ENCODE results near the gene FBXO44. TPM values are rescaled to one million over a fixed set of nuclear protein-coding genes. Genes with fewer than 3 reads are reported as not detected.
A peak's percentile ranks its signal among the peaks of the same experiment; 100 is the strongest.
"Not testable (repeated sequence)": the region's sequence is repeated elsewhere in the genome, so short reads cannot be mapped to it uniquely, and the experiment has no call there.

Gene FBXO44
- 20.4 TPM for total RNA-seq
- long read RNA-seq, transcript FBXO44-204 (5 exons, 1,734 nt): major isoform, 21 of 63 reads
- long read RNA-seq, transcript FBXO44-202 (6 exons, 2,903 nt): minor isoform, 12 of 63 reads
- long read RNA-seq, partial matches to known transcripts: 5 of 63 reads
- long read RNA-seq, other reads (novel, unspliced or antisense): 19 of 63 reads

GRCh38 chr1:11654137-11654938, at the start of gene FBXO44, which contains the start of gene FBXO2:
TSS of gene FBXO44 (plus strand) at chr1:11654877. CDS start at chr1:11655836, 959 bp downstream.
TSS of gene FBXO2 (minus strand) at chr1:11654429. CDS start at chr1:11654340, 89 bp downstream.
- ATAC-seq (peak; percentile 82), DNase-seq (peak; percentile 74)
- intact Hi-C loops (cut with micrococcal nuclease): loop anchor here (10.0 kb wide), 1 partner anchor 60 kb away; no protein-coding TSS in a partner anchor

GRCh38 chr1:11606775-11607174, 47.9 kb upstream of the FBXO44 start:
- ATAC-seq: no peak
- intact Hi-C loops (cut with micrococcal nuclease): no loop called here
- DNase-seq: no peak

GRCh38 chr1:11608596-11609130, 46.0 kb upstream of the FBXO44 start:
- DNase-seq; ATAC-seq; intact Hi-C loops (cut with micrococcal nuclease): not testable (repeated sequence)

- intact Hi-C loops (cut with micrococcal nuclease); ATAC-seq: not testable (repeated sequence)
These were observed 45.3 kb upstream of the FBXO44 start for GRCh38 chr1:11609378-11609777.

GRCh38 chr1:11610629-11611180, 44.0 kb upstream of the FBXO44 start:
- intact Hi-C loops (cut with micrococcal nuclease): no loop called here
- ATAC-seq: no peak

More at GRCh38 chr1:11609378-11609777, 45.3 kb upstream of the FBXO44 start:
- not testable (repeated sequence) for DNase-seq

GRCh38 chr1:11611638-11612327, 42.9 kb upstream of the FBXO44 start:
- intact Hi-C loops (cut with micrococcal nuclease): no loop called here
- ATAC-seq (no peak), DNase-seq (no peak)

More at GRCh38 chr1:11610629-11611180, 44.0 kb upstream of the FBXO44 start:
- no peak for DNase-seq

- intact Hi-C loops (cut with micrococcal nuclease): no loop called here
- DNase-seq: no peak
- no peak for ATAC-seq
These were observed 41.3 kb upstream of the FBXO44 start for GRCh38 chr1:11613347-11613746.

GRCh38 chr1:11615090-11615489, 39.6 kb upstream of the FBXO44 start:
- ATAC-seq (no peak), DNase-seq (no peak)
- intact Hi-C loops (cut with micrococcal nuclease): no loop called here

- DNase-seq (no peak), ATAC-seq (no peak)
- intact Hi-C loops (cut with micrococcal nuclease): no loop called here
These were observed 37.9 kb upstream of the FBXO44 start for GRCh38 chr1:11616766-11617165.

GRCh38 chr1:11617314-11617713, 37.4 kb upstream of the FBXO44 start:
- intact Hi-C loops (cut with micrococcal nuclease): no loop called here
- ATAC-seq: no peak
- DNase-seq: no peak

- intact Hi-C loops (cut with micrococcal nuclease): no loop called here
- ATAC-seq (no peak), DNase-seq (no peak)
These were observed 36.9 kb upstream of the FBXO44 start for GRCh38 chr1:11617741-11618140.

GRCh38 chr1:11620405-11620804, 34.3 kb upstream of the FBXO44 start:
- DNase-seq: no peak
- ATAC-seq: no peak
- intact Hi-C loops (cut with micrococcal nuclease): no loop called here

GRCh38 chr1:11620924-11621323, 33.8 kb upstream of the FBXO44 start:
- intact Hi-C loops (cut with micrococcal nuclease): no loop called here
- DNase-seq (no peak), ATAC-seq (no peak)

- DNase-seq: no peak
- ATAC-seq: no peak
- intact Hi-C loops (cut with micrococcal nuclease): no loop called here
These were observed 32.3 kb upstream of the FBXO44 start for GRCh38 chr1:11622398-11622797.

- DNase-seq: no peak
- no peak for ATAC-seq
- intact Hi-C loops (cut with micrococcal nuclease): no loop called here
These were observed 31.0 kb upstream of the FBXO44 start for GRCh38 chr1:11623702-11624101.

- DNase-seq (no peak), ATAC-seq (no peak)
- intact Hi-C loops (cut with micrococcal nuclease): no loop called here
These were observed 28.1 kb upstream of the FBXO44 start for GRCh38 chr1:11626551-11626950.

GRCh38 chr1:11628767-11629166, 25.9 kb upstream of the FBXO44 start:
- DNase-seq (no peak), ATAC-seq (no peak)
- intact Hi-C loops (cut with micrococcal nuclease): no loop called here

- ATAC-seq (no peak), DNase-seq (no peak)
- intact Hi-C loops (cut with micrococcal nuclease): no loop called here
These were observed 25.3 kb upstream of the FBXO44 start for GRCh38 chr1:11629184-11630016.
